Measurements from ENCODE around the gene MT1F. TPM values are rescaled to one million over a fixed set of nuclear protein-coding genes. Genes with fewer than 3 reads are reported as not detected.

The MT1F gene
- total and polyA plus RNA-seq, 10 of the 15 experiments (the other 5 are each of a cell fraction or from before 2014, with no cell fraction given): 0.28 to 2.5 (median 1.1) TPM; not detected in 1

GRCh38 chr16:56625140-56625942 is 32.4 kb upstream of the MT1F start, which contains the start of gene MT1E (continued):
- TF ChIP-seq CEBPZ (IDR thresholded peaks at IDR 0.05; ENCODE audit: low read depth, low read length) (no peak), MYC (IDR thresholded peaks at IDR 0.05; ENCODE audit: insufficient read depth, insufficient read length, insufficient replicate concordance, low read length, severe bottlenecking) (no peak), PRDM15 (CRISPR knock-in tag; IDR thresholded peaks at IDR 0.05) (no peak), TCF12 (IDR thresholded peaks at IDR 0.05; ENCODE audit: low read depth, low read length) (peak; percentile 39; the same call in 1 of the 2 replicates), ATF2 (IDR thresholded peaks at IDR 0.05; ENCODE audit: low read length) (no peak), ZNF687 (IDR thresholded peaks at IDR 0.05) (0 out of 2 replicates have a peak, but pooled peaks have one; percentile 21), IKZF1 (conservative IDR thresholded peaks at IDR 0.05) (peak; percentile 58; the same call in 1 of the 2 replicates), NR2F1 (conservative IDR thresholded peaks at IDR 0.05) (no peak), MYB (IDR thresholded peaks at IDR 0.05; ENCODE audit: borderline replicate concordance, low read depth, low read length) (no peak), SMARCA5 (IDR thresholded peaks at IDR 0.05) (peak; percentile 86), SKIL (IDR thresholded peaks at IDR 0.05; ENCODE audit: low read depth, poor library complexity, severe bottlenecking) (no peak)

Measured in GM12878 (cell line).